Gastrocnemius medialis (tissue), 4 donors: ENCODE measurements around the gene MRAP. TPM values are rescaled to one million over a fixed set of nuclear protein-coding genes. Genes with fewer than 3 reads are reported as not detected.
"Not testable (repeated sequence)": the region's sequence is repeated elsewhere in the genome, so short reads cannot be mapped to it uniquely, and the experiment has no call there.

ENCODE experiments used
- ATAC-seq, 2 donors: fragments of 150-250 bp; one replicate each; pipeline ENCODE4 v1.9.1; 2016
- DNase-seq, 2 donors: peaks; one replicate each; pipeline ENCODE4 v3.0.0-alpha.2; 2019
- H3K27ac ChIP-seq, 4 donors: fragments of 200-600 bp; sonication (generic); 1 replicate in 1 of 4; 2 replicates in 3 of 4; pipeline ENCODE4 v1.5.1; 2016 to 2018; ENCODE audit warnings: mild to moderate bottlenecking in 2 of 4, moderate library complexity in 1 of 4
- H3K27me3 ChIP-seq, 3 donors: fragments of 200-600 bp; sonication (generic) in 2 of 3; 1 replicate in 1 of 3; 2 replicates in 2 of 3; pipeline versions ENCODE4 v1.5.1 to v1.6.0; 2016 to 2019; ENCODE audit warnings: mild to moderate bottlenecking in 1 of 3, moderate library complexity in 1 of 3
- H3K36me3 ChIP-seq, 2 donors: fragments of 200-600 bp; sonication (generic) in 1 of 2; one replicate each; pipeline ENCODE4 v1.5.1; 2017 to 2018
- H3K4me1 ChIP-seq, 2 donors: fragments of 200-600 bp; sonication (generic) in 1 of 2; one replicate each; pipeline ENCODE4 v1.5.1; 2016 to 2017; ENCODE audit warnings: mild to moderate bottlenecking in 2 of 2
- H3K4me3 ChIP-seq, 4 donors: fragments of 200-600 bp; sonication (generic) in 3 of 4; 1 replicate in 1 of 4; 2 replicates in 3 of 4; pipeline ENCODE4 v1.5.1; 2016 to 2019; ENCODE audit warnings: mild to moderate bottlenecking in 2 of 4
- H3K9me3 ChIP-seq, 3 donors: fragments of 200-600 bp; sonication (generic) in 2 of 3; 1 replicate in 1 of 3; 2 replicates in 2 of 3; pipeline ENCODE4 v1.5.1; 2016 to 2019
- CTCF ChIP-seq, 5 experiments: fragments of 450-650 bp in 3 of 5; fragments of 200-600 bp in 2 of 5; sonication (generic) in 2 of 5; IDR thresholded peaks in 4 of 5; conservative IDR thresholded peaks in 1 of 5; 1 replicate in 4 of 5; 2 replicates in 1 of 5; pipeline ENCODE4 v1.5.1; 2016 to 2019; ENCODE audit warnings: antibody characterized with exemption in 5 of 5, mild to moderate bottlenecking in 3 of 5, moderate library complexity in 3 of 5
- POLR2A ChIP-seq, 2 donors: fragments of 450-650 bp; IDR thresholded peaks; one replicate each; pipeline ENCODE4 v1.6.1; 2017; ENCODE audit warnings: antibody characterized with exemption in 2 of 2, mild to moderate bottlenecking in 2 of 2, moderate library complexity in 2 of 2
- in situ Hi-C, 4 donors: fragments of 200-750 bp; cut with MboI; loops; one replicate each; pipeline versions ENCODE4 v1.15.0 to v1.8.0; 2017; ENCODE audit warnings: low sequenced_read_pairs in 4 of 4
- intact Hi-C: fragments of 100-400 bp; cut with DNase I; formaldehyde crosslinking; loops from one replicate; pipeline ENCODE4 v1.15.1; 2023; ENCODE audit warnings: low total_unique reads
- total RNA-seq, 4 donors: library from RNA; depleted of rRNA; stranded (reverse); fragments of >200 nt; gene quantifications; one replicate each; pipeline versions ENCODE4 v1.1.0 to v1.2.3, GENCODE V29; 2016

MRAP gene
- total RNA-seq, 4 donors from 2014 or later = not detected

DNA sequence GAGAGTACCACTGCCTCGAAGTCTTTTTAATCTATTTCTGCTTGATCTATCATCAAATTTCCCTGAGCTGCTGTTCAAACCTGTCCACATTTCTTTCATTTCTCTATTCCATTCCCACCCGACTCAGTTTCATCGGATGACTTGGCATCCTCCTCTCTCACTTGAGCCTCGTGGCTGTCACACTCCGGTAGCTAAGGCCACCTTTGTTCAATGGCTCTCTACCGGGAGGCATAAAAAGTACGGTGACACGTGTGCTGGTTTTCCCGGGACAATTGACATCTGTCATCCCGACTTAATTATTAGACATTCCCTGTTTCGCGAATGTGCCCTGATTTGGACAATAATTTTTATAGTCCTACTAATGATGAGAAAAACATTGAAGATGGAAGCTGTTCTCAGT, 42.4 kb upstream of the MRAP start:
- H3K36me3 ChIP-seq = no peaks in the 10 kb centered on the region
- no peaks in the 10 kb centered on the region for H3K9me3 ChIP-seq
- H3K4me1 ChIP-seq = peaks cover 0 to 4% of the 10 kb centered on the region in 2 donors
- H3K4me3 ChIP-seq = no peak overlapping the region
- intact Hi-C loops = loop anchor here (5.0 kb wide), 1 partner anchor 469 kb away; no protein-coding TSS in a partner anchor
- DNase-seq (no peak), ATAC-seq (no peak)
- H3K27me3 ChIP-seq = peaks cover 0 to 3% (median 3%) of the 10 kb centered on the region in 3 donors
- in situ Hi-C loops = no loop called here
- TF ChIP-seq POLR2A (IDR thresholded peaks at IDR 0.05) = no peak
- no peak overlapping the region for H3K27ac ChIP-seq

DNA sequence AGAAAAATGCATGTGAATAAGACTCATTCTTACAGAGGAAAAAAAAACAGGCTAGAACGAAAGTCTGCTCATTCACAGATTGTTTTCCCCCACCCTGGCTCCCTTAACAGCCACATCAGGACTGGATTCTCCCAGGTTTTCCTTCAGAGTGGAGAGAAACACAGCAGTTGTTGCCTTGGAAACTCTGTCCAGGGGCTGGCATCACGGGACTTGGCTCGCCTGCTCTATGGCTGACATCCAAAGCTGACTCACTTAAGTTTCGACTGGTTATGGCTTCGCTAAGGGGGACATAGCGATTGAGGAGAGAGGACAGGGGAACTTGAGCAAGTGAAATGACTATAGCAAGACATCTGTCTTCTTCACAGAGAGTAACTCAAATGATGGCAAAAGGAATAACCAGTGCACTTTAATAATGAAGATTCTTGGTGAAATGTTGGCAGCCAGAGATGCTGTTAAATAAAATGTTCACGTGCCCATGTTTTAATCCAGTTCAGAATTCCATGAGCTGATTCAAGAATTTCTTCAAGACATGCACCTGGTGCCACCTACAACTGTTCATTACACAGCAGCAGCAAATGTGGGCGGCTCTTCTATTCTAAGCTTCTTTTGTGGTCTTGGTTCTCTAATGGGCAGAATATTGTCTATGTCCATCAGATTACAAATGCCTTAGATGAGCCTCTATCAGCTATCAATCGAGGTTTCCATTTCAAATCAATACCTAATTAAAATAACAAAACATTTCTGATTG, 41.6 kb upstream of the MRAP start:
- H3K36me3 ChIP-seq = no peaks in the 10 kb centered on the region
- intact Hi-C loops (loop anchor here (5.0 kb wide), 1 partner anchor 470 kb away; no protein-coding TSS in a partner anchor), in situ Hi-C loops (no loop called here)
- no peak overlapping the region for H3K4me3 ChIP-seq
- peak; percentile 23 to 50 for DNase-seq
- H3K4me1 ChIP-seq = peaks cover 0 to 4% of the 10 kb centered on the region in 2 donors
- no peak overlapping the region for H3K27ac ChIP-seq
- TF ChIP-seq POLR2A (IDR thresholded peaks at IDR 0.05) = no peak
- no peak for TF ChIP-seq CTCF (IDR thresholded peaks at IDR 0.05 in 4 of 5, conservative IDR thresholded peaks at IDR 0.05 in 1 of 5)
- peaks cover 0 to 3% (median 3%) of the 10 kb centered on the region in 3 donors for H3K27me3 ChIP-seq
- H3K9me3 ChIP-seq = no peaks in the 10 kb centered on the region
- peak; percentile 64 to 81 for ATAC-seq

DNA sequence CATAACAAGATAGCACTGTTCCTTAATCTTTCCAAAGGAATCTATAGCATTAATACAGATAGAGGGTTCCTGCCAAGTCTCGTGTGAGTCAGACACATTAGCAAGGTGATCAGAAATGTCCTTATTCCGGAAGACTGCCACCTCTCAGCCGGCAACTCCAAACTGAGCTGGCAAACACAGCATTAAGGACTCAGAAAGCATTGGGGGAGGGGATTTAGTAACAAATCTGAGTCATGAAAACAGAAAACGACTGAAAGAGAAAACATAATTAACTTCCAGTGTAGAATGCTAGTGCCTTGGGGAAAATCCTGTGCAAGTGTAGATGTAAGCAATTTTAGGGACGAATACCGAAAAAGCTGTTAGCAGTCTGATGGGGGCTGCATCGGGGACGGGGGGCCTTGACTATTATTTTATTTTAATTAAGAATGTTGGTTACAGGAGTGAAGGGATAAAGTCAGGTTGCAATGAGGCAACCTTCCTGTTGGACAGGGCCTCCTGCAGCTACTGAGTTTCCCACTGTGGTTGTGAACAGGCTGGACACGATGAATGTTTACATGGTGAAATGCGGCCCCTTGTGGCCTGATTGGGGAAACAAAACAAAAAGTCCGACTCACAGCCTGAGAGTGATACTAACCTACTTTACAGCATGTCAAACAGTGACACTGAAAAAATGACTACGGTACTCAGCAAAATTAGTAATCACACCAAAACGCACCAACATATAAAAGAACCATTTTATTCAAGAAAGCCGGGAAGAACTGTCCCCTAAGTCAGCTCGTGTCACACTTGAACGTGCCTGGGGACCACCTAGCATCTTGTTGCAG, 40.5 kb upstream of the MRAP start:
- in situ Hi-C loops (no loop called here), intact Hi-C loops (loop anchor here (1.0 to 5.0 kb wide), 2 partner anchors 392 to 471 kb away; no protein-coding TSS in a partner anchor)
- peak; percentile 44 to 65 (median 59) for TF ChIP-seq CTCF (IDR thresholded peaks at IDR 0.05 in 4 of 5, conservative IDR thresholded peaks at IDR 0.05 in 1 of 5)
- no peak for TF ChIP-seq POLR2A (IDR thresholded peaks at IDR 0.05)
- H3K9me3 ChIP-seq = no peaks in the 10 kb centered on the region
- H3K27me3 ChIP-seq = peaks cover 0 to 3% (median 3%) of the 10 kb centered on the region in 3 donors
- no peaks in the 10 kb centered on the region for H3K36me3 ChIP-seq
- ATAC-seq (peak; percentile 73 to 82), DNase-seq (peak in 1 of 2 donors; percentile 45)
- no peak overlapping the region for H3K27ac ChIP-seq
- no peak overlapping the region for H3K4me3 ChIP-seq
- peaks cover 0 to 4% of the 10 kb centered on the region in 2 donors for H3K4me1 ChIP-seq

DNA sequence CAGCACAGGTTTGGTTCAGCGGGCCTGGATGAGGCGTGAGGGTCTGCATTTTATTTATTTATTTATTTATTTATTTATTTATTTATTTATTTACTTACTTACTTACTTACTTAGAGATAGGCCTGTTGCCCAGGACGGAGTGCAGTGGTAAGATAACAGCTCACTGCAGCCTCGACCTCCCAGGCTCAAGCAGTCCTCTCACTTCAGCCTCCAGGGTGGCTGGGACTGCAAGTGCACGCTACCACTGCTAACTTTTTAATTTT, 39.9 kb upstream of the MRAP start:
- H3K9me3 ChIP-seq, H3K36me3 ChIP-seq, H3K27ac ChIP-seq, in situ Hi-C loops, H3K4me1 ChIP-seq, ATAC-seq, DNase-seq, H3K4me3 ChIP-seq, H3K27me3 ChIP-seq: not testable (repeated sequence)
- intact Hi-C loops = loop anchor here (1.0 to 5.0 kb wide), 2 partner anchors 392 to 471 kb away; no protein-coding TSS in a partner anchor

GRCh38 chr21:32260130-32260529, 38.5 kb upstream of the MRAP start:
- no peaks in the 10 kb centered on the region for H3K9me3 ChIP-seq
- intact Hi-C loops = no loop called here
- TF ChIP-seq CTCF (IDR thresholded peaks at IDR 0.05 in 4 of 5, conservative IDR thresholded peaks at IDR 0.05 in 1 of 5) (no peak), POLR2A (IDR thresholded peaks at IDR 0.05) (no peak)
- in situ Hi-C loops = loop anchor here (5.0 to 10.0 kb wide), 3 partner anchors 393 to 398 kb away; no protein-coding TSS in a partner anchor
- no peaks in the 10 kb centered on the region for H3K36me3 ChIP-seq
- no peak overlapping the region for H3K27ac ChIP-seq
- ATAC-seq (no peak), DNase-seq (no peak)
- peaks cover 0 to 3% (median 0%) of the 10 kb centered on the region in 3 donors for H3K27me3 ChIP-seq
- H3K4me3 ChIP-seq = no peak overlapping the region
- H3K4me1 ChIP-seq = peaks cover 0 to 4% of the 10 kb centered on the region in 2 donors
